Gastroesophageal sphincter (tissue), 4 donors: ENCODE data around the gene PSME2. TPM values are rescaled to one million over a fixed set of nuclear protein-coding genes. Genes with fewer than 3 reads are reported as not detected.

Experiments used
- ATAC-seq: fragments of 150-250 bp; one replicate; pipeline ENCODE4 v1.9.1; 2016; ENCODE audit warnings: mild to moderate bottlenecking, moderate library complexity
- H3K27ac ChIP-seq, 4 donors: fragments of 200-600 bp; sonication (generic) in 3 of 4; 1 replicate in 3 of 4; 2 replicates in 1 of 4; pipeline ENCODE4 v1.5.1; 2016 to 2019
- H3K27me3 ChIP-seq: fragments of 200-600 bp; sonication (generic); one replicate; pipeline ENCODE4 v1.5.1; 2019
- H3K36me3 ChIP-seq, 2 donors: fragments of 200-600 bp; sonication (generic); one replicate each; pipeline ENCODE4 v1.5.1; 2019; ENCODE audit warnings: control low read depth in 1 of 2
- H3K4me1 ChIP-seq, 3 donors: fragments of 200-600 bp; sonication (generic); 1 replicate in 2 of 3; 2 replicates in 1 of 3; pipeline ENCODE4 v1.5.1; 2016 to 2019; ENCODE audit warnings: control low read depth in 2 of 3
- H3K4me3 ChIP-seq, 2 donors: fragments of 200-600 bp; sonication (generic); one replicate each; pipeline ENCODE4 v1.5.1; 2019; ENCODE audit warnings: mild to moderate bottlenecking in 1 of 2, moderate library complexity in 1 of 2
- H3K9me3 ChIP-seq, 3 donors: fragments of 200-600 bp; sonication (generic); one replicate each; pipeline ENCODE4 v1.5.1; 2017 to 2019; ENCODE audit warnings: control low read depth in 2 of 3
- CTCF ChIP-seq, 4 experiments: fragments of 200-600 bp in 2 of 4; fragments of 450-650 bp in 2 of 4; sonication (generic) in 1 of 4; IDR thresholded peaks; one replicate each; pipeline ENCODE4 v1.5.1; 2017 to 2019; ENCODE audit warnings: antibody characterized with exemption in 4 of 4, mild to moderate bottlenecking in 2 of 4, moderate library complexity in 2 of 4
- EP300 ChIP-seq: sonication (generic); formaldehyde crosslinking; IDR thresholded peaks from one replicate; pipeline ENCODE4 v1.6.1; 2017; ENCODE audit warnings: antibody characterized with exemption, mild to moderate bottlenecking
- POLR2A ChIP-seq, 2 donors: fragments of 450-650 bp; IDR thresholded peaks; one replicate each; pipeline ENCODE4 v1.6.1; 2017; ENCODE audit warnings: antibody characterized with exemption in 2 of 2, mild to moderate bottlenecking in 2 of 2, moderate library complexity in 1 of 2
- POLR2AphosphoS5 ChIP-seq: sonication (generic); formaldehyde crosslinking; IDR thresholded peaks from one replicate; pipeline ENCODE4 v1.6.1; 2017; ENCODE audit warnings: antibody characterized with exemption
- WGBS, 2 donors: methylation state at CpG; one replicate each; pipeline ENCODE4 v1.1.5; 2018; ENCODE audit warnings: low coverage in 1 of 2; 5-methylcytosine and 5-hydroxymethylcytosine counted together
- total RNA-seq, 4 donors: library from RNA; depleted of rRNA; stranded (reverse); fragments of >200 nt; gene quantifications; one replicate each; pipeline ENCODE4 v1.1.0, GENCODE V29; 2016

The PSME2 gene
- total RNA-seq, 4 donors from 2014 or later: 41.4 to 52.3 (median 42.0) TPM

DNA sequence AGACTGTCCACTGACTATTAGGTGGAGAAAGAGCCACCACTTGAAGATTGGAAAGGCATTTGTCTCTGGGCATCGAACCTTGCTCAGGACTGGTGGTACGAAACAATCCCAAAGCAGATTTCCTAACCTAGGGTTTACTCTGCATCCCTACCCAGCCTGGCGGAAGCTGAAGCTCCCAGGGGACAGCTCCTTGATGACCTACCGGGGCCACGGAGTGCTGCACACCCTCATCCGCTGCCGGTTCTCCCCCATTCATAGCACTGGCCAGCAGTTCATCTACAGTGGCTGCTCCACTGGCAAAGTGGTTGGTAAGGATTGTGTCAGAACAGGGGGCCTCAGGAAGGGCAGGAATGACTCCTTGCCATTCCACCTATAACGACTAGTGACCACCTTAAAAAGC is 25.2 kb downstream of the PSME2 start:
- no peak overlapping the region for H3K4me3 ChIP-seq
- TF ChIP-seq POLR2A (IDR thresholded peaks at IDR 0.05) (no peak), CTCF (IDR thresholded peaks at IDR 0.05) (no peak)
- ATAC-seq: no peak
- peaks cover 0 to 14% (median 2%) of the 10 kb centered on the region in 3 donors for H3K4me1 ChIP-seq
- H3K36me3 ChIP-seq: peaks cover 0 to 82% of the 10 kb centered on the region in 2 donors
- 94% methylated on average over 6 of the region's 8 CpGs; no CpG with 5 or more reads in 1 of the 2 donors for WGBS, 2 donors
- H3K27ac ChIP-seq: no peak overlapping the region
- no peaks in the 10 kb centered on the region for H3K27me3 ChIP-seq
- H3K9me3 ChIP-seq: no peaks in the 10 kb centered on the region

GRCh38 chr14:24119691-24120090 is 26.7 kb downstream of the PSME2 start:
- ATAC-seq: no peak
- Histone ChIP-seq H3K4me3 (no peak overlapping the region), H3K27ac (no peak overlapping the region), H3K4me1 (peaks cover 0 to 23% (median 10%) of the 10 kb centered on the region in 3 donors), H3K27me3 (no peaks in the 10 kb centered on the region), H3K9me3 (no peaks in the 10 kb centered on the region), H3K36me3 (peaks cover 0 to 79% of the 10 kb centered on the region in 2 donors)
- whole genome bisulfite sequencing, 2 donors: 88 to 90% methylated on average over 2 to 4 of the region's 6 CpGs
- no peak for TF ChIP-seq EP300
- TF ChIP-seq POLR2AphosphoS5: no peak
- no peak for TF ChIP-seq CTCF (IDR thresholded peaks at IDR 0.05)
- TF ChIP-seq POLR2A (IDR thresholded peaks at IDR 0.05): no peak

- Histone ChIP-seq H3K9me3 (no peaks in the 10 kb centered on the region), H3K27me3 (no peaks in the 10 kb centered on the region), H3K4me1 (peaks cover 0 to 29% (median 10%) of the 10 kb centered on the region in 3 donors), H3K36me3 (peaks cover 0 to 54% of the 10 kb centered on the region in 2 donors), H3K4me3 (no peak overlapping the region), H3K27ac (no peak overlapping the region)
- TF ChIP-seq CTCF (IDR thresholded peaks at IDR 0.05) (no peak), EP300 (no peak), POLR2AphosphoS5 (no peak), POLR2A (IDR thresholded peaks at IDR 0.05) (no peak)
- WGBS, 2 donors: 85 to 100% methylated on average over 2 to 5 of the region's 6 CpGs
- no peak for ATAC-seq
These were observed 29.2 kb downstream of the PSME2 start for GRCh38 chr14:24117179-24117578.

- no peaks in the 10 kb centered on the region for H3K9me3 ChIP-seq
- 55 to 87% methylated on average over 2 to 5 of the region's 6 CpGs for WGBS, 2 donors
- peaks cover 0 to 45% of the 10 kb centered on the region in 2 donors for H3K36me3 ChIP-seq
- H3K27ac ChIP-seq: no peak overlapping the region
- TF ChIP-seq CTCF (IDR thresholded peaks at IDR 0.05) (no peak), POLR2AphosphoS5 (no peak), POLR2A (IDR thresholded peaks at IDR 0.05) (no peak)
- no peak for ATAC-seq
- H3K27me3 ChIP-seq: no peaks in the 10 kb centered on the region
- peaks cover 0 to 29% (median 10%) of the 10 kb centered on the region in 3 donors for H3K4me1 ChIP-seq
- peak overlapping the region in 1 of 2 donors; percentile 63 for H3K4me3 ChIP-seq
These were observed 30.1 kb downstream of the PSME2 start for GRCh38 chr14:24116128-24116814.
